Esophagus squamous epithelium (tissue), 5 donors: ENCODE data around the gene LSP1. TPM values are rescaled to one million over a fixed set of nuclear protein-coding genes. Genes with fewer than 3 reads are reported as not detected.
A peak's percentile ranks its signal among the peaks of the same experiment; 100 is the strongest.

Experiments used
- DNase-seq: peaks from one replicate; lab custom pipeline; 2025; lab: John Stamatoyannopoulos, UW
- H3K27ac ChIP-seq, 4 donors: fragments of 200-600 bp; sonication (generic); one replicate each; pipeline ENCODE4 v1.5.1; 2016 to 2019; ENCODE audit warnings: mild to moderate bottlenecking in 1 of 4
- H3K27me3 ChIP-seq, 4 donors: fragments of 200-600 bp; sonication (generic); 1 replicate in 3 of 4; 2 replicates in 1 of 4; pipeline versions ENCODE4 v1.5.1 to v1.6.0; 2017 to 2021; ENCODE audit warnings: antibody characterized with exemption in 1 of 4
- H3K36me3 ChIP-seq, 3 donors: fragments of 200-600 bp; sonication (generic); one replicate each; pipeline ENCODE4 v1.5.1; 2016 to 2019
- H3K4me1 ChIP-seq, 3 donors: fragments of 200-600 bp; sonication (generic); one replicate each; pipeline ENCODE4 v1.5.1; 2017 to 2019
- H3K4me3 ChIP-seq, 4 donors: fragments of 200-600 bp; sonication (generic); 1 replicate in 3 of 4; 2 replicates in 1 of 4; pipeline ENCODE4 v1.5.1; 2016 to 2019; ENCODE audit warnings: mild to moderate bottlenecking in 2 of 4, moderate library complexity in 1 of 4
- H3K9me3 ChIP-seq, 3 donors: fragments of 200-600 bp; sonication (generic); one replicate each; pipeline ENCODE4 v1.5.1; 2016 to 2019
- CTCF ChIP-seq, 6 experiments: fragments of 450-650 bp in 4 of 6; fragments of 200-600 bp in 2 of 6; sonication (generic) in 2 of 6; IDR thresholded peaks; one replicate each; pipeline ENCODE4 v1.5.1; 2016 to 2019; ENCODE audit warnings: antibody characterized with exemption in 6 of 6, mild to moderate bottlenecking in 4 of 6, moderate library complexity in 4 of 6
- POLR2A ChIP-seq, 4 donors: fragments of 450-650 bp; IDR thresholded peaks; one replicate each; pipeline ENCODE4 v1.6.1; 2017; ENCODE audit warnings: antibody characterized with exemption in 4 of 4, mild to moderate bottlenecking in 4 of 4, moderate library complexity in 3 of 4
- WGBS, 2 donors: methylation state at CpG; one replicate each; pipeline ENCODE4 v1.1.5; 2018; 5-methylcytosine and 5-hydroxymethylcytosine counted together
- intact Hi-C: fragments of 100-400 bp; cut with DNase I; formaldehyde crosslinking; loops from one replicate; pipeline ENCODE4 v1.15.0; 2022
- total RNA-seq, 4 donors: library from RNA; depleted of rRNA; stranded (reverse); fragments of >200 nt; gene quantifications; one replicate each; pipeline ENCODE4 v1.1.0, GENCODE V29; 2016
- donor health status: DM: yes; HTN: yes; CAD: no.

Gene LSP1
- total RNA-seq, 4 donors from 2014 or later = 23.3 to 75.9 (median 46.4) TPM

GRCh38 chr11:1834062-1834610 lies 18.7 kb upstream of the LSP1 start:
- DNase-seq = no peak
- peaks cover 39 to 99% (median 54%) of the 10 kb centered on the region in 3 donors for H3K4me1 ChIP-seq

GRCh38 chr11:1834779-1835670 lies 17.9 kb upstream of the LSP1 start, which contains the start of gene SYT8:
SYT8 (plus strand) TSS chr11:1834990; CDS start chr11:1835106, 116 bp downstream.
- no peak for DNase-seq
- peaks cover 39 to 99% (median 54%) of the 10 kb centered on the region in 3 donors for H3K4me1 ChIP-seq
- peak within 1 kb of the TSS; percentile 83 to 94 (median 91) for H3K27ac ChIP-seq
- peaks cover 0 to 18% (median 0%) of the 10 kb centered on the region in 4 donors for H3K27me3 ChIP-seq
- intact Hi-C loops = loop anchor here (5.0 kb wide), 2 partner anchors 73 to 143 kb away; partner anchors contain the start of gene CTSD
- H3K9me3 ChIP-seq = no peaks in the 10 kb centered on the region
- peak within 1 kb of the TSS; percentile 23 to 47 (median 40) for H3K4me3 ChIP-seq
- TF ChIP-seq POLR2A (IDR thresholded peaks at IDR 0.05) (no peak), CTCF (IDR thresholded peaks at IDR 0.05) (no peak)
- H3K36me3 ChIP-seq = no peaks in the 10 kb centered on the region
- 40 to 46% methylated on average over 1 to 2 of the region's 26 CpGs for WGBS, 2 donors

More at GRCh38 chr11:1834062-1834610, 18.7 kb upstream of the LSP1 start:
- TF ChIP-seq POLR2A (IDR thresholded peaks at IDR 0.05) = peak in 3 of 4 donors; percentile 6 to 22 (median 21)
- peak in 1 of 6 experiments; percentile 19 for TF ChIP-seq CTCF (IDR thresholded peaks at IDR 0.05)
- intact Hi-C loops = loop anchor here (5.0 kb wide), 2 partner anchors 72 to 142 kb away; partner anchors contain the start of gene CTSD
- Histone ChIP-seq H3K4me3 (peak overlapping the region; percentile 23 to 47 (median 40)), H3K27me3 (peaks cover 0 to 18% (median 0%) of the 10 kb centered on the region in 4 donors), H3K36me3 (no peaks in the 10 kb centered on the region), H3K9me3 (no peaks in the 10 kb centered on the region), H3K27ac (peak overlapping the region; percentile 83 to 94 (median 91))
- WGBS, 2 donors = 48 to 50% methylated on average over 2 to 4 of the region's 14 CpGs

DNA sequence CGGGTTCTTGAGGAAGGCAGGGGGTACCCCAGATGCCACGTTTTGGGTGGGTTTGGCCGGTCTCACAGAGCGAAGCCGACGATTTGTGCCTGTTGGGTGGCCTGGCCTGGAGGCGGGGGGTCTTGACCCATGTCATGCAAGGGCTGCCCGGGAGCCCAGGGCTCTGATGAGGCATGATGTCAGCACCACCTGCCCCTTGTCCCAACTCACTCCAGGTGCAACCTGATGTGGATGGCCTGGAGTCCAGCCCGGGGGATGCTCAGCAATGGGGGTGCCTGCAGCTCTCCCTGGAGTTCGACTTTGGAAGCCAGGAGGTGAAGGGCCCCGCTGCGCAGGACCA lies 17.2 kb upstream of the LSP1 start:
- intact Hi-C loops = no loop called here
- Histone ChIP-seq H3K9me3 (no peaks in the 10 kb centered on the region), H3K27me3 (peaks cover 0 to 18% (median 0%) of the 10 kb centered on the region in 4 donors), H3K27ac (peak overlapping the region in 3 of 4 donors; percentile 88 to 94 (median 94)), H3K4me3 (peak overlapping the region; percentile 23 to 47 (median 40)), H3K36me3 (no peaks in the 10 kb centered on the region), H3K4me1 (peaks cover 35 to 99% (median 51%) of the 10 kb centered on the region in 3 donors)
- 72 to 83% methylated on average over 1 to 11 of the region's 12 CpGs for whole genome bisulfite sequencing, 2 donors
- TF ChIP-seq CTCF (IDR thresholded peaks at IDR 0.05) (no peak), POLR2A (IDR thresholded peaks at IDR 0.05) (no peak)
- no peak for DNase-seq

DNA sequence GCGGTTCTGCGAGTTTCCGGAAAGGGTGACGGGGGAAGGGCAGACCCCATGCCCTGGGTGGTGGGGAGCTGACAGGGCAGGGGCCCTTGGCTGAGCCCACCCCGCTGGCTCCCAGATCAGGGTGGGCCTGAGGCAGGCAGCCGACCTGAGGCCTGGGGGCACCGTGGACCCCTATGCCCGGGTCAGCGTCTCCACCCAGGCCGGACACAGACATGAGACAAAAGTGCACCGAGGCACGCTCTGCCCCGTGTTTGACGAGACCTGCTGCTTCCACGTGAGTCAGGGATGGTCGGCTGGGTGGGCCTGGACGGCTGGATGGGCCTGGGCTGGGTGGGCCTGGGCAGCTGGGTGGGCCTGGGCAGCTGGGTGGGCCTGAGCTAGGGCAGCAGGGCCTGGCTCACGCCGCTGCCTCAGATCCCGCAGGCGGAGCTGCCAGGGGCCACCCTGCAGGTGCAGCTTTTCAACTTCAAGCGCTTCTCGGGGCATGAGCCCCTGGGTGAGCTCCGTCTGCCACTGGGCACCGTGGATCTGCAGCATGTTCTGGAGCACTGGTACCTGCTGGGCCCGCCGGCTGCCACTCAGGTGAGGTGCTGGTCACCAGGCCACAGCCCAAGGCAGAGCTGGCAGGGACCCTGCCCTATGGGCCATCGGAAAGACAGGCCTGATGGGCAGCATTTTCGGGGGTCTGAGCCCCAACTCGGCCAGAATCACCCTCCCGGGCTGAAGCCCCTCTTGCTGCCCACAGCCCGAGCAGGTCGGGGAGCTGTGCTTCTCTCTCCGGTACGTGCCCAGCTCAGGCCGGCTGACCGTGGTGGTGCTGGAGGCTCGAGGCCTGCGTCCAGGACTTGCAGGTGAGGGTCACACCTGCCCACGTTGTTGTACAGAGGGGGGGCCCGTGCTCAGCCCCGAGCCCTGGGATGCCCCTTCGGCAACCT lies 16.6 kb upstream of the LSP1 start:
- intact Hi-C loops = no loop called here
- Histone ChIP-seq H3K27ac (peak overlapping the region in 3 of 4 donors; percentile 88 to 94 (median 94)), H3K4me1 (peaks cover 30 to 99% (median 46%) of the 10 kb centered on the region in 3 donors), H3K4me3 (peak overlapping the region in 3 of 4 donors; percentile 23 to 47 (median 41)), H3K36me3 (no peaks in the 10 kb centered on the region), H3K27me3 (peaks cover 0 to 16% (median 0%) of the 10 kb centered on the region in 4 donors), H3K9me3 (no peaks in the 10 kb centered on the region)
- WGBS, 2 donors = 61 to 80% methylated on average over 1 to 12 of the region's 43 CpGs
- TF ChIP-seq CTCF (IDR thresholded peaks at IDR 0.05) (no peak), POLR2A (IDR thresholded peaks at IDR 0.05) (no peak)
- no peak for DNase-seq
